Measurements from ENCODE around the gene FKBP14. TPM values are rescaled to one million over a fixed set of nuclear protein-coding genes. Genes with fewer than 3 reads are reported as not detected.

FKBP14 gene
- total and polyA plus RNA-seq, 2 experiments from 2014 or later, result 11.8 to 12.9 TPM

- no peaks in the 10 kb centered on the region for H3F3A ChIP-seq (replicated peaks; ENCODE audit: low read depth)
- H3K36me3 ChIP-seq (ENCODE audit: insufficient read depth), result peaks cover 9% of the 10 kb centered on the region; the same call in 1 of the 2 replicates
- Mint-ChIP-seq H3K9me3 (no peaks in the 10 kb centered on the region), H3K27ac (no peak overlapping the region), H3K4me1 (peaks cover 21% of the 10 kb centered on the region), H3K27me3 (ENCODE audit: insufficient read depth, low read depth, poor library complexity) (peaks cover 4% of the 10 kb centered on the region), H3K36me3 (ENCODE audit: low read depth) (peaks cover 9% of the 10 kb centered on the region; the same call in 2 of the 3 replicates), H3K4me3 (no peak overlapping the region)
- ATAC-seq (no peak), DNase-seq (ENCODE audit: low spot score) (no peak)
- peaks cover 12% of the 10 kb centered on the region for H3K4me1 ChIP-seq (ENCODE audit: insufficient read depth)
- peaks cover 8% of the 10 kb centered on the region; the same call in 1 of the 2 replicates for H4K20me1 ChIP-seq (replicated peaks; ENCODE audit: insufficient read depth)
- no peak overlapping the region for H3K4me3 ChIP-seq
- peaks cover 40% of the 10 kb centered on the region for H3K79me2 ChIP-seq (replicated peaks; ENCODE audit: insufficient read depth)
- no peaks in the 10 kb centered on the region for H3K9me2 ChIP-seq (ENCODE audit: insufficient read depth)
- no peak overlapping the region for H2AFZ ChIP-seq
- no peak overlapping the region for H3K4me2 ChIP-seq
- no peaks in the 10 kb centered on the region for H3K27me3 ChIP-seq (ENCODE audit: insufficient read depth)
- H3K27ac ChIP-seq (ENCODE audit: low read depth), result no peak overlapping the region
- TF ChIP-seq, protein P1, sequence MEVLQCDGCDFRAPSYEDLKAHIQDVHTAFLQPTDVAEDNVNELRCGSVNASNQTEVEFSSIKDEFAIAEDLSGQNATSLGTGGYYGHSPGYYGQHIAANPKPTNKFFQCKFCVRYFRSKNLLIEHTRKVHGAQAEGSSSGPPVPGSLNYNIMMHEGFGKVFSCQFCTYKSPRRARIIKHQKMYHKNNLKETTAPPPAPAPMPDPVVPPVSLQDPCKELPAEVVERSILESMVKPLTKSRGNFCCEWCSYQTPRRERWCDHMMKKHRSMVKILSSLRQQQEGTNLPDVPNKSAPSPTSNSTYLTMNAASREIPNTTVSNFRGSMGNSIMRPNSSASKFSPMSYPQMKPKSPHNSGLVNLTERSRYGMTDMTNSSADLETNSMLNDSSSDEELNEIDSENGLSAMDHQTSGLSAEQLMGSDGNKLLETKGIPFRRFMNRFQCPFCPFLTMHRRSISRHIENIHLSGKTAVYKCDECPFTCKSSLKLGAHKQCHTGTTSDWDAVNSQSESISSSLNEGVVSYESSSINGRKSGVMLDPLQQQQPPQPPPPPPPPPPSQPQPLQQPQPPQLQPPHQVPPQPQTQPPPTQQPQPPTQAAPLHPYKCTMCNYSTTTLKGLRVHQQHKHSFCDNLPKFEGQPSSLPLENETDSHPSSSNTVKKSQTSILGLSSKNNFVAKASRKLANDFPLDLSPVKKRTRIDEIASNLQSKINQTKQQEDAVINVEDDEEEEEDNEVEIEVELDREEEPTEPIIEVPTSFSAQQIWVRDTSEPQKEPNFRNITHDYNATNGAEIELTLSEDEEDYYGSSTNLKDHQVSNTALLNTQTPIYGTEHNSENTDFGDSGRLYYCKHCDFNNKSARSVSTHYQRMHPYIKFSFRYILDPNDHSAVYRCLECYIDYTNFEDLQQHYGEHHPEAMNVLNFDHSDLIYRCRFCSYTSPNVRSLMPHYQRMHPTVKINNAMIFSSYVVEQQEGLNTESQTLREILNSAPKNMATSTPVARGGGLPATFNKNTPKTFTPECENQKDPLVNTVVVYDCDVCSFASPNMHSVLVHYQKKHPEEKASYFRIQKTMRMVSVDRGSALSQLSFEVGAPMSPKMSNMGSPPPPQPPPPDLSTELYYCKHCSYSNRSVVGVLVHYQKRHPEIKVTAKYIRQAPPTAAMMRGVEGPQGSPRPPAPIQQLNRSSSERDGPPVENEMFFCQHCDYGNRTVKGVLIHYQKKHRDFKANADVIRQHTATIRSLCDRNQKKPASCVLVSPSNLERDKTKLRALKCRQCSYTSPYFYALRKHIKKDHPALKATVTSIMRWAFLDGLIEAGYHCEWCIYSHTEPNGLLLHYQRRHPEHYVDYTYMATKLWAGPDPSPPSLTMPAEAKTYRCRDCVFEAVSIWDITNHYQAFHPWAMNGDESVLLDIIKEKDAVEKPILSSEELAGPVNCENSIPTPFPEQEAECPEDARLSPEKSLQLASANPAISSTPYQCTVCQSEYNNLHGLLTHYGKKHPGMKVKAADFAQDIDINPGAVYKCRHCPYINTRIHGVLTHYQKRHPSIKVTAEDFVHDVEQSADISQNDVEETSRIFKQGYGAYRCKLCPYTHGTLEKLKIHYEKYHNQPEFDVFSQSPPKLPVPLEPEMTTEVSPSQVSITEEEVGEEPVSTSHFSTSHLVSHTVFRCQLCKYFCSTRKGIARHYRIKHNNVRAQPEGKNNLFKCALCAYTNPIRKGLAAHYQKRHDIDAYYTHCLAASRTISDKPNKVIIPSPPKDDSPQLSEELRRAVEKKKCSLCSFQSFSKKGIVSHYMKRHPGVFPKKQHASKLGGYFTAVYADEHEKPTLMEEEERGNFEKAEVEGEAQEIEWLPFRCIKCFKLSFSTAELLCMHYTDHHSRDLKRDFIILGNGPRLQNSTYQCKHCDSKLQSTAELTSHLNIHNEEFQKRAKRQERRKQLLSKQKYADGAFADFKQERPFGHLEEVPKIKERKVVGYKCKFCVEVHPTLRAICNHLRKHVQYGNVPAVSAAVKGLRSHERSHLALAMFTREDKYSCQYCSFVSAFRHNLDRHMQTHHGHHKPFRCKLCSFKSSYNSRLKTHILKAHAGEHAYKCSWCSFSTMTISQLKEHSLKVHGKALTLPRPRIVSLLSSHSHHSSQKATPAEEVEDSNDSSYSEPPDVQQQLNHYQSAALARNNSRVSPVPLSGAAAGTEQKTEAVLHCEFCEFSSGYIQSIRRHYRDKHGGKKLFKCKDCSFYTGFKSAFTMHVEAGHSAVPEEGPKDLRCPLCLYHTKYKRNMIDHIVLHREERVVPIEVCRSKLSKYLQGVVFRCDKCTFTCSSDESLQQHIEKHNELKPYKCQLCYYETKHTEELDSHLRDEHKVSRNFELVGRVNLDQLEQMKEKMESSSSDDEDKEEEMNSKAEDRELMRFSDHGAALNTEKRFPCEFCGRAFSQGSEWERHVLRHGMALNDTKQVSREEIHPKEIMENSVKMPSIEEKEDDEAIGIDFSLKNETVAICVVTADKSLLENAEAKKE (CRISPR knock-in tag; IDR thresholded peaks at IDR 0.05), result no peak
- TF ChIP-seq POLR2AphosphoS5 (IDR thresholded peaks at IDR 0.05; ENCODE audit: low read depth), result no peak
- TF ChIP-seq, protein P2, sequence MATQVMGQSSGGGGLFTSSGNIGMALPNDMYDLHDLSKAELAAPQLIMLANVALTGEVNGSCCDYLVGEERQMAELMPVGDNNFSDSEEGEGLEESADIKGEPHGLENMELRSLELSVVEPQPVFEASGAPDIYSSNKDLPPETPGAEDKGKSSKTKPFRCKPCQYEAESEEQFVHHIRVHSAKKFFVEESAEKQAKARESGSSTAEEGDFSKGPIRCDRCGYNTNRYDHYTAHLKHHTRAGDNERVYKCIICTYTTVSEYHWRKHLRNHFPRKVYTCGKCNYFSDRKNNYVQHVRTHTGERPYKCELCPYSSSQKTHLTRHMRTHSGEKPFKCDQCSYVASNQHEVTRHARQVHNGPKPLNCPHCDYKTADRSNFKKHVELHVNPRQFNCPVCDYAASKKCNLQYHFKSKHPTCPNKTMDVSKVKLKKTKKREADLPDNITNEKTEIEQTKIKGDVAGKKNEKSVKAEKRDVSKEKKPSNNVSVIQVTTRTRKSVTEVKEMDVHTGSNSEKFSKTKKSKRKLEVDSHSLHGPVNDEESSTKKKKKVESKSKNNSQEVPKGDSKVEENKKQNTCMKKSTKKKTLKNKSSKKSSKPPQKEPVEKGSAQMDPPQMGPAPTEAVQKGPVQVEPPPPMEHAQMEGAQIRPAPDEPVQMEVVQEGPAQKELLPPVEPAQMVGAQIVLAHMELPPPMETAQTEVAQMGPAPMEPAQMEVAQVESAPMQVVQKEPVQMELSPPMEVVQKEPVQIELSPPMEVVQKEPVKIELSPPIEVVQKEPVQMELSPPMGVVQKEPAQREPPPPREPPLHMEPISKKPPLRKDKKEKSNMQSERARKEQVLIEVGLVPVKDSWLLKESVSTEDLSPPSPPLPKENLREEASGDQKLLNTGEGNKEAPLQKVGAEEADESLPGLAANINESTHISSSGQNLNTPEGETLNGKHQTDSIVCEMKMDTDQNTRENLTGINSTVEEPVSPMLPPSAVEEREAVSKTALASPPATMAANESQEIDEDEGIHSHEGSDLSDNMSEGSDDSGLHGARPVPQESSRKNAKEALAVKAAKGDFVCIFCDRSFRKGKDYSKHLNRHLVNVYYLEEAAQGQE (IDR thresholded peaks at IDR 0.05; ENCODE audit: unreplicated experiment), result no peak
Observed at GRCh38 chr7:30022991-30023390, 3.5 kb downstream of the FKBP14 start.
